ENCODE data around the gene COL28A1.
"Not testable (repeated sequence)": the region's sequence is repeated elsewhere in the genome, so short reads cannot be mapped to it uniquely, and the experiment has no call there.

COL28A1 gene

GRCh38 chr7:7563813-7564212 is 28.1 kb upstream of the COL28A1 start:
- no peak for DNase-seq (ENCODE audit: low read depth)

GRCh38 chr7:7563269-7563668 is 27.6 kb upstream of the COL28A1 start:
- H3K4me3 ChIP-seq (ENCODE audit: low read depth, low read length), result no peak overlapping the region
- no peak for DNase-seq (ENCODE audit: low read depth)

More at GRCh38 chr7:7563813-7564212, 28.1 kb upstream of the COL28A1 start:
- H3K4me3 ChIP-seq (ENCODE audit: low read depth, low read length), result no peak overlapping the region

- H3K4me3 ChIP-seq (ENCODE audit: low read depth, low read length), result no peak overlapping the region
- peak; percentile 74 for DNase-seq (ENCODE audit: low read depth)
These were observed 27.1 kb upstream of the COL28A1 start for GRCh38 chr7:7562736-7563135.

- not testable (repeated sequence) for H3K4me3 ChIP-seq (ENCODE audit: low read depth, low read length); DNase-seq (ENCODE audit: low read depth)
These were observed 25.9 kb upstream of the COL28A1 start for GRCh38 chr7:7561591-7561990.

- no peak overlapping the region for H3K4me3 ChIP-seq (ENCODE audit: low read depth, low read length)
- no peak for DNase-seq (ENCODE audit: low read depth)
These were observed 21.6 kb upstream of the COL28A1 start for GRCh38 chr7:7557252-7557651.

- no peak for DNase-seq (ENCODE audit: low read depth)
- H3K4me3 ChIP-seq (ENCODE audit: low read depth, low read length), result no peak overlapping the region
These were observed 21.2 kb upstream of the COL28A1 start for GRCh38 chr7:7556852-7557251.

GRCh38 chr7:7554649-7555575 is 19.2 kb upstream of the COL28A1 start:
- no peak for DNase-seq (ENCODE audit: low read depth)
- H3K4me3 ChIP-seq (ENCODE audit: low read depth, low read length), result no peak overlapping the region

- no peak overlapping the region for H3K4me3 ChIP-seq (ENCODE audit: low read depth, low read length)
- DNase-seq (ENCODE audit: low read depth), result peak; percentile 95
These were observed 18.4 kb upstream of the COL28A1 start for GRCh38 chr7:7554021-7554432.

- no peak overlapping the region for H3K4me3 ChIP-seq (ENCODE audit: low read depth, low read length)
- DNase-seq (ENCODE audit: low read depth), result peak; percentile 32
These were observed 17.7 kb upstream of the COL28A1 start for GRCh38 chr7:7553386-7553785.

- H3K4me3 ChIP-seq (ENCODE audit: low read depth, low read length), result no peak overlapping the region
- no peak for DNase-seq (ENCODE audit: low read depth)
These were observed 16.5 kb upstream of the COL28A1 start for GRCh38 chr7:7552199-7552598.

GRCh38 chr7:7550663-7551062 is 15.0 kb upstream of the COL28A1 start:
- DNase-seq (ENCODE audit: low read depth), result no peak
- H3K4me3 ChIP-seq (ENCODE audit: low read depth, low read length), result no peak overlapping the region

- H3K4me3 ChIP-seq (ENCODE audit: low read depth, low read length), result no peak overlapping the region
- no peak for DNase-seq (ENCODE audit: low read depth)
These were observed 12.7 kb upstream of the COL28A1 start for GRCh38 chr7:7548407-7548806.

- H3K4me3 ChIP-seq (ENCODE audit: low read depth, low read length), result no peak overlapping the region
- no peak for DNase-seq (ENCODE audit: low read depth)
These were observed 6.7 kb upstream of the COL28A1 start for GRCh38 chr7:7542251-7542835.

GRCh38 chr7:7539711-7540110 is 4.0 kb upstream of the COL28A1 start:
- no peak for DNase-seq (ENCODE audit: low read depth)
- H3K4me3 ChIP-seq (ENCODE audit: low read depth, low read length), result no peak overlapping the region

- no peak overlapping the region for H3K4me3 ChIP-seq (ENCODE audit: low read depth, low read length)
- no peak for DNase-seq (ENCODE audit: low read depth)
These were observed 3.5 kb upstream of the COL28A1 start for GRCh38 chr7:7539152-7539551.

- no peak overlapping the region for H3K4me3 ChIP-seq (ENCODE audit: low read depth, low read length)
- no peak for DNase-seq (ENCODE audit: low read depth)
These were observed 2.0 kb upstream of the COL28A1 start for GRCh38 chr7:7537711-7538110.

GRCh38 chr7:7536396-7537019 is 835 bp upstream of the COL28A1 start:
- H3K4me3 ChIP-seq (ENCODE audit: low read depth, low read length), result no peak overlapping the region
- no peak for DNase-seq (ENCODE audit: low read depth)

GRCh38 chr7:7533831-7534430 is 1.7 kb downstream of the COL28A1 start:
- no peak overlapping the region for H3K4me3 ChIP-seq (ENCODE audit: low read depth, low read length)
- DNase-seq (ENCODE audit: low read depth), result no peak

- no peak overlapping the region for H3K4me3 ChIP-seq (ENCODE audit: low read depth, low read length)
These were observed 6.3 kb downstream of the COL28A1 start for GRCh38 chr7:7529328-7529727.

GRCh38 chr7:7527047-7527446 is 8.6 kb downstream of the COL28A1 start:
- H3K4me3 ChIP-seq (ENCODE audit: low read depth, low read length), result no peak overlapping the region
- no peak for DNase-seq (ENCODE audit: low read depth)

More at GRCh38 chr7:7529328-7529727, 6.3 kb downstream of the COL28A1 start:
- DNase-seq (ENCODE audit: low read depth), result no peak

Data from skeletal muscle cell (primary cell).